ENCODE results near the gene TMEM87B.

The TMEM87B gene

GRCh38 chr2:112054847-112055729 lies at the start of gene TMEM87B:
TSS of gene TMEM87B (plus strand) at chr2:112055269. CDS start at chr2:112055592, 323 bp downstream.
- peak; percentile 98 for DNase-seq

GRCh38 chr2:112005406-112006075 lies 49.5 kb upstream of the TMEM87B start:
- no peak for DNase-seq

- no peak for DNase-seq
These were observed 49.0 kb upstream of the TMEM87B start for GRCh38 chr2:112006076-112006410.

GRCh38 chr2:112007493-112007892 lies 47.6 kb upstream of the TMEM87B start:
- no peak for DNase-seq

GRCh38 chr2:112008910-112009485 lies 46.1 kb upstream of the TMEM87B start:
- no peak for DNase-seq

GRCh38 chr2:112010751-112011150 lies 44.3 kb upstream of the TMEM87B start:
- DNase-seq, result no peak

- DNase-seq, result no peak
These were observed 42.5 kb upstream of the TMEM87B start for GRCh38 chr2:112012556-112012955.

GRCh38 chr2:112018846-112019245 lies 36.2 kb upstream of the TMEM87B start:
- no peak for DNase-seq

GRCh38 chr2:112019569-112019982 lies 35.5 kb upstream of the TMEM87B start:
- DNase-seq, result no peak

- DNase-seq, result no peak
These were observed 34.5 kb upstream of the TMEM87B start for GRCh38 chr2:112020561-112020960.

- no peak for DNase-seq
These were observed 33.8 kb upstream of the TMEM87B start for GRCh38 chr2:112021290-112021689.

GRCh38 chr2:112021781-112022231 lies 33.3 kb upstream of the TMEM87B start:
- no peak for DNase-seq

GRCh38 chr2:112023707-112024106 lies 31.4 kb upstream of the TMEM87B start:
- no peak for DNase-seq

- no peak for DNase-seq
These were observed 30.8 kb upstream of the TMEM87B start for GRCh38 chr2:112024231-112024630.

GRCh38 chr2:112024896-112025491 lies 30.1 kb upstream of the TMEM87B start:
- no peak for DNase-seq

GRCh38 chr2:112026509-112026908 lies 28.6 kb upstream of the TMEM87B start:
- DNase-seq, result no peak

GRCh38 chr2:112027767-112028166 lies 27.3 kb upstream of the TMEM87B start:
- no peak for DNase-seq

GRCh38 chr2:112029164-112029563 lies 25.9 kb upstream of the TMEM87B start:
- no peak for DNase-seq

GRCh38 chr2:112031473-112032223 lies 23.4 kb upstream of the TMEM87B start:
- no peak for DNase-seq

GRCh38 chr2:112032224-112032586 lies 22.9 kb upstream of the TMEM87B start:
- no peak for DNase-seq

GRCh38 chr2:112032689-112033465 lies 22.2 kb upstream of the TMEM87B start:
- DNase-seq, result no peak

GRCh38 chr2:112033600-112033999 lies 21.5 kb upstream of the TMEM87B start:
- no peak for DNase-seq
